ENCODE data around the gene MMP23B.
"Not testable (repeated sequence)": the region's sequence is repeated elsewhere in the genome, so short reads cannot be mapped to it uniquely, and the experiment has no call there.

DNA sequence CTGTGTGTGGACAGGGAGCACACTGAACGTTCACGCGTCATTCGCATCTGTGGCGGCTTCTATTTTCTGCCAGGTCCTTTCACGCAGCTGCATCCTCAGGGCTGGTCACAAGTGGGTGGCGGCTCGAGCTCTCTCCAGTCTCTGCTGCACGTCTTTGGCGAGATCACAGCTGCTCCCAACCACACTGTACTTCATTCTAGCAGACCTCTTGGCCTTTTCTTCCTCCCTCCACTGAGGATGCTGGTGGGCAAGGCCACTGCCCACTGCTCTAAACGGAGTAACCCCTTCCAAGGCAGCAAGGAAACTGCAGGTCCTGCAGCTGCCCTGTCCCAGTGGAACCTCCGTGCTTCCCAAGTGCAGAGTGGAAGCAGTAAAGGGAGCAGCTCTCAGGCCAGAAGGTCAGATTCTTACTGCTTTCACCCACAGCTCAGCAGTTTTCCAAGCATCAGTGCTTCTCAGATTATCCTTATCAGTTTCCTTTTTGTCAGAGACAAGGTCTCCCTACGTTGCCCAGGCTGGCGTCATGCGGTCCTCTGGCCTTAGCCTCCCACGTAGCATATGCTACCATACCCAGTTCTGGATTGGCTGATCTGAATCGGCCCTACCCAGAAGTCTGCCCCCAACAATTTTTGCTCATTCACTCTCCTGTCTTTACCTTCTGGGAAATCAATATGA is 15.7 kb downstream of the MMP23B start:
- not testable (repeated sequence) for TF ChIP-seq EZH2 (IDR thresholded peaks at IDR 0.05; ENCODE audit: low read depth)
- TF ChIP-seq, protein P1, sequence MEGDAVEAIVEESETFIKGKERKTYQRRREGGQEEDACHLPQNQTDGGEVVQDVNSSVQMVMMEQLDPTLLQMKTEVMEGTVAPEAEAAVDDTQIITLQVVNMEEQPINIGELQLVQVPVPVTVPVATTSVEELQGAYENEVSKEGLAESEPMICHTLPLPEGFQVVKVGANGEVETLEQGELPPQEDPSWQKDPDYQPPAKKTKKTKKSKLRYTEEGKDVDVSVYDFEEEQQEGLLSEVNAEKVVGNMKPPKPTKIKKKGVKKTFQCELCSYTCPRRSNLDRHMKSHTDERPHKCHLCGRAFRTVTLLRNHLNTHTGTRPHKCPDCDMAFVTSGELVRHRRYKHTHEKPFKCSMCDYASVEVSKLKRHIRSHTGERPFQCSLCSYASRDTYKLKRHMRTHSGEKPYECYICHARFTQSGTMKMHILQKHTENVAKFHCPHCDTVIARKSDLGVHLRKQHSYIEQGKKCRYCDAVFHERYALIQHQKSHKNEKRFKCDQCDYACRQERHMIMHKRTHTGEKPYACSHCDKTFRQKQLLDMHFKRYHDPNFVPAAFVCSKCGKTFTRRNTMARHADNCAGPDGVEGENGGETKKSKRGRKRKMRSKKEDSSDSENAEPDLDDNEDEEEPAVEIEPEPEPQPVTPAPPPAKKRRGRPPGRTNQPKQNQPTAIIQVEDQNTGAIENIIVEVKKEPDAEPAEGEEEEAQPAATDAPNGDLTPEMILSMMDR (conservative IDR thresholded peaks at IDR 0.05), result not testable (repeated sequence)

All from PC-9 (cell line).